ENCODE results near the gene CIDEA. TPM values are rescaled to one million over a fixed set of nuclear protein-coding genes. Genes with fewer than 3 reads are reported as not detected.

Gene CIDEA
- total and polyA plus RNA-seq, 2 experiments from 2014 or later = not detected

DNA sequence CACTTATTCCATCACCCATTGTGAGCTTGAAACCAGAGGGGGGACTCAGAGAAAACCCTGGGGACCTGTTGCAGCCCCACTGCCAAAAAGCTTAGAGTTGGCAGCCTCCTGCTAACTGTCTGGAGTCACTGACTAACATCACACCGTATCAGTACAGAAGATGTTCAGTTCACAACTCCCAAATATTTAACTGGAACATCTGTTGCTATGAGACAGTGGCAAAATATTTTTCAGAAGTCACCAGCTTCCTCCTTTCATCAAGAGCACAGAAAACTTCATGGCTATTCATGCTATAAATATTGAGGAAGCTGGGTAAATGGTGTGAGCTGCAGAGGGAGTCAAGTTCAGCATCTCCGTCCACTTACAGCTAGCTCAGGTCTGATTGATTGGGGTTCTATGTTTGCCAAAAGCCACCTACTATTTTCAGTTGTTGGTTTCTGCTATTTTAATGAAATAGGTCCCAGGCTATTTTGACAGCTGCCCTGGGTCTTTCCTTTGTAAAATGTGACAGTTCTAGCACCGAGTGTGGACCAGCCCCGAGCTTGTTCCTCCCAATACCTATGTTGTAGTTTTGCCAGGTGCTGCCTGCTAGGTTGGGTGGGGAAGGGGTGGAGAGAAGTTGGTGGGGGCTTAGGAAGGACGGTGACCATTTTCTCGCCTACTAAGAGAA is 63.6 kb downstream of the CIDEA start:
- H3K36me3 ChIP-seq = peaks cover 30% of the 10 kb centered on the region
- DNase-seq (ENCODE audit: low read depth in 1 of 2, low spot score in 1 of 2) = peak in 1 of 2 donors; percentile 82
- H3K27me3 ChIP-seq = no peaks in the 10 kb centered on the region
- no peaks in the 10 kb centered on the region for H3K9me3 ChIP-seq (ENCODE audit: low read depth)
- H3K27ac ChIP-seq = peak overlapping the region; percentile 45
- TF ChIP-seq CTCF (IDR thresholded peaks at IDR 0.05; ENCODE audit: low read depth, low read length) = no peak
- no peaks in the 10 kb centered on the region for H3K4me1 ChIP-seq (ENCODE audit: low read depth)
- no peak overlapping the region for H3K4me3 ChIP-seq

GRCh38 chr18:12318334-12318697 is 64.2 kb downstream of the CIDEA start:
- Histone ChIP-seq H3K9me3 (ENCODE audit: low read depth) (no peaks in the 10 kb centered on the region), H3K4me3 (no peak overlapping the region), H3K4me1 (ENCODE audit: low read depth) (no peaks in the 10 kb centered on the region), H3K27me3 (no peaks in the 10 kb centered on the region), H3K36me3 (peaks cover 30% of the 10 kb centered on the region), H3K27ac (peak overlapping the region; percentile 45)
- DNase-seq (ENCODE audit: low read depth in 1 of 2, low spot score in 1 of 2) = no peak
- no peak for TF ChIP-seq CTCF (IDR thresholded peaks at IDR 0.05; ENCODE audit: low read depth, low read length)

DNA sequence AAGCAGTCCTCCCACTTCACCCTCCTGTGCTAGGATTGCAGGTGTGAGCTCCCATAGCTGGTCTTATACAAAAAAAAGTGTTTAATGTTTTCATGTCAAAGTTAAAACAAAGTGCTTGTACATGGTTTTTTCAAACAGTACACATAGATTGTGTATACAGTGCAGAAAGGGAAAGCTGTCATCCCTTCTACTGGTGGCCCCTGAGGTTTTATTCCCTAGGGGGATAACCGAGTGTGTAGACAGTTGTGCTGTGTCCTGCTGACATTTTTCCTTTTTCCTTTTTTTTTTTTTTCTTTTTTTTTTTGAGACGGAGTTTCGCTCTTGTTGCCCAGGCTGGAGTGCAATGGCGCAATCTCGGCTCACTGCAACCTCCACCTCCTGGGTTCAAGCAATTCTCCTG is 64.7 kb downstream of the CIDEA start:
- Histone ChIP-seq H3K27ac (peak overlapping the region; percentile 45), H3K36me3 (peaks cover 30% of the 10 kb centered on the region)
- DNase-seq (ENCODE audit: low read depth in 1 of 2, low spot score in 1 of 2) = no peak

DNA sequence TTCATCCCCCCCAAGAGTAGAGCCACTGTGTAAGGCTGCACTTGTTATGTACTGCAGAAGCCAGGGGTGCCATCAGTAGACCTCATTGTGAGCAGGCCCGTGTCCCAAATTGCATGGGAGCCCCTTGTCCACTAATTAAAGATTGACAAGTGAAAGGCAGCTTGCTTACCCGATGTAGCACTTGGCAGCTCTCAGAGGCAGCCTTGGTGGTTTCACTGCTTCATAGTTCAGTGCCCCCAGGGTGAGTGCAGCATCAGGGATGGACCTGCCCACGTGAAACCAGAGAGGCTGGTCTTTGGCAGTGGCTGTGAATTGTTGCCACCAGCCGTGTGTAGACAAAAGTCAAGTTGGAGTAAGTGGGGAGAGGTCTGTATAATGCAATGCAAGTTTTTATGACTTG is 67.2 kb downstream of the CIDEA start:
- H3K36me3 ChIP-seq = peaks cover 30% of the 10 kb centered on the region
- peak overlapping the region; percentile 64 for H3K27ac ChIP-seq
- no peak overlapping the region for H3K4me3 ChIP-seq

More for the DNA sequence above, 64.7 kb downstream of the CIDEA start:
- no peak overlapping the region for H3K4me3 ChIP-seq
- H3K4me1 ChIP-seq (ENCODE audit: low read depth) = no peaks in the 10 kb centered on the region
- H3K9me3 ChIP-seq (ENCODE audit: low read depth) = no peaks in the 10 kb centered on the region
- no peak for TF ChIP-seq CTCF (IDR thresholded peaks at IDR 0.05; ENCODE audit: low read depth, low read length)
- H3K27me3 ChIP-seq = no peaks in the 10 kb centered on the region

GRCh38 chr18:12324991-12325725 is 71.0 kb downstream of the CIDEA start:
- Histone ChIP-seq H3K4me1 (ENCODE audit: low read depth) (no peaks in the 10 kb centered on the region), H3K36me3 (peaks cover 52% of the 10 kb centered on the region), H3K27me3 (no peaks in the 10 kb centered on the region), H3K27ac (no peak overlapping the region), H3K4me3 (no peak overlapping the region), H3K9me3 (ENCODE audit: low read depth) (no peaks in the 10 kb centered on the region)
- no peak for TF ChIP-seq CTCF (IDR thresholded peaks at IDR 0.05; ENCODE audit: low read depth, low read length)
- no peak for DNase-seq (ENCODE audit: low read depth in 1 of 2, low spot score in 1 of 2)

More for the DNA sequence above, 67.2 kb downstream of the CIDEA start:
- DNase-seq (ENCODE audit: low read depth in 1 of 2, low spot score in 1 of 2) = no peak
- Histone ChIP-seq H3K27me3 (no peaks in the 10 kb centered on the region), H3K9me3 (ENCODE audit: low read depth) (no peaks in the 10 kb centered on the region), H3K4me1 (ENCODE audit: low read depth) (no peaks in the 10 kb centered on the region)
- no peak for TF ChIP-seq CTCF (IDR thresholded peaks at IDR 0.05; ENCODE audit: low read depth, low read length)

All from cardiac muscle cell (in vitro differentiated cells and primary cell).